GM19023 (cell line): Measurements from ENCODE around the gene DISP1.
"Not testable (repeated sequence)": the region's sequence is repeated elsewhere in the genome, so short reads cannot be mapped to it uniquely, and the experiment has no call there.

Experiments
- ATAC-seq: cut with Tn5 transposase; IDR thresholded peaks from one replicate; pipeline ENCODE4 v1.9.1; 2021; ENCODE audit warnings: mild to moderate bottlenecking, moderate library complexity; ENCODE audit not compliant: unreplicated experiment

The DISP1 gene

DNA sequence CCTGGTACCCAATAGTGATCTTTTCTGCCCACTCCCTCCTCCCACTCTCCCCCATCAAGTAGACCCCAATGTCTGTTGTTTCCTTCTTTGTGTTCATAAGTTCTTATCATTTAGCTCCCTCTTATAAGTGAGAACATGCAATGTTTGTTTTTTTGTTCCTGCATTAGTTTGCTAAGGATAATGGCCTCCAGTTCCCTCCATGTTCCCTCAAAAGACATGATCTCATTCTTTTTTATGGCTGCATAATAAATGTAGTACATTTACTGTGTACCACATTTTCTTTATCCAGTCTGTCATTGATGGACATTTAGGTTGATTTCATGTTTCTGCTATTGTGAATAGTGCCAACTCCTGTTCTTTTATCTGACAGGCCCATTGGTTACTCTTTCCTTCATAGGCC lies 35.7 kb downstream of the DISP1 start:
- ATAC-seq = not testable (repeated sequence)

DNA sequence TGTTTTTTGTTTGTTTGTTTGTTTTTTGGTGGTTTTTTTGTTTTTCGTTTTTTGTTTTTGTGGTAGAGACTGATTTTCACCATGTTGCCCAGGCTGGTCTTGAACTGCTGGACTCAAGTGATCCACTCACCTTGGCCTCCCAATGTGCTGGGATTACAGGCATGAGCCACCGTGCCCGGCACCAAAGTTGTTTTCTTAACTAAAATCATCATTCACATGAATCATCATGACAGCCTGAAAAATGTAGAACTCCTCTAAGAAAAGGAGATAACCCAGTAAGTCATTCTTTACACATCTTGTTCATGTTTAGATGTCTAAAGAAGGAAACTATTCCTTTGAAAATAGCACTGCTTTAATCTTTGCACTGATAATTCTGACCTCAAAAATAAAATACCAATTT lies 37.5 kb downstream of the DISP1 start:
- no peak for ATAC-seq

DNA sequence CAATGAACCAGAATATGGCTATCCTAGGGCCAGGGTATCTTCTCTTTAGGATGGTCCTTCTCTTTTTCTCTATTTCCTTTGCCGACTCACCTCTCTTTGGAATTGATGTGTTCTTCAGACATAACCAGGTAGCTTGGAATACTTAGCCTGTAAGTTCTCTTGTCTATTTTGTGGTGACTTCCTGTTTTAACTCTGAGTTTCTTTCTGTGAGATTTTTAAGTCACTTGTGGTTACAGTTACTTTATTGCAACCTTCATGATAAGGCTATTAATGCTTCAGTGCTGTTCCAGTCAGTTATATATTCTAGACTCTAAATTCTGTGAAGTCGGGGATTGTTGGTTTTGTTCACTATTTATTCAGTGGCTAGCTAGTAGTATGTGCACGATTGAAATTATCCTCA lies 46.2 kb downstream of the DISP1 start:
- ATAC-seq = no peak
